ENCODE measurements around the gene C5orf46.
"Not testable (repeated sequence)": the region's sequence is repeated elsewhere in the genome, so short reads cannot be mapped to it uniquely, and the experiment has no call there.

C5orf46 gene

GRCh38 chr5:147906326-147907095 is at the start of gene C5orf46:
Gene C5orf46, minus strand, starts transcription at chr5:147906538. Its CDS starts 37 bp downstream, at chr5:147906501.
- DNase-seq (ENCODE audit: low read depth in 4 of 4, low spot score in 1 of 4), result no peak

GRCh38 chr5:147954971-147955370 is 48.6 kb upstream of the C5orf46 start:
- no peak for DNase-seq (ENCODE audit: low read depth in 4 of 4, low spot score in 1 of 4)

- DNase-seq (ENCODE audit: low read depth in 4 of 4, low spot score in 1 of 4), result no peak
Measured at GRCh38 chr5:147949711-147950573, 43.6 kb upstream of the C5orf46 start.

GRCh38 chr5:147946658-147947274 is 40.4 kb upstream of the C5orf46 start:
- DNase-seq (ENCODE audit: low read depth in 4 of 4, low spot score in 1 of 4), result not testable (repeated sequence)

GRCh38 chr5:147939431-147940114 is 33.2 kb upstream of the C5orf46 start:
- DNase-seq (ENCODE audit: low read depth in 4 of 4, low spot score in 1 of 4), result no peak

- DNase-seq (ENCODE audit: low read depth in 4 of 4, low spot score in 1 of 4), result no peak
Measured at GRCh38 chr5:147935032-147935431, 28.7 kb upstream of the C5orf46 start.

GRCh38 chr5:147930769-147931168 is 24.4 kb upstream of the C5orf46 start:
- no peak for DNase-seq (ENCODE audit: low read depth in 4 of 4, low spot score in 1 of 4)

GRCh38 chr5:147927901-147928300 is 21.6 kb upstream of the C5orf46 start:
- DNase-seq (ENCODE audit: low read depth in 4 of 4, low spot score in 1 of 4), result no peak

- no peak for DNase-seq (ENCODE audit: low read depth in 4 of 4, low spot score in 1 of 4)
Measured at GRCh38 chr5:147925020-147925419, 18.7 kb upstream of the C5orf46 start.

- DNase-seq (ENCODE audit: low read depth in 4 of 4, low spot score in 1 of 4), result no peak
Measured at GRCh38 chr5:147921136-147921535, 14.8 kb upstream of the C5orf46 start.

- no peak for DNase-seq (ENCODE audit: low read depth in 4 of 4, low spot score in 1 of 4)
Measured at GRCh38 chr5:147920420-147921030, 14.2 kb upstream of the C5orf46 start.

- no peak for DNase-seq (ENCODE audit: low read depth in 4 of 4, low spot score in 1 of 4)
Measured at GRCh38 chr5:147918899-147919298, 12.6 kb upstream of the C5orf46 start.

GRCh38 chr5:147918101-147918685 is 11.9 kb upstream of the C5orf46 start:
- no peak for DNase-seq (ENCODE audit: low read depth in 4 of 4, low spot score in 1 of 4)

GRCh38 chr5:147913786-147914185 is 7.4 kb upstream of the C5orf46 start:
- DNase-seq (ENCODE audit: low read depth in 4 of 4, low spot score in 1 of 4), result no peak

- no peak for DNase-seq (ENCODE audit: low read depth in 4 of 4, low spot score in 1 of 4)
Measured at GRCh38 chr5:147912011-147912410, 5.7 kb upstream of the C5orf46 start.

GRCh38 chr5:147911427-147911826 is 5.1 kb upstream of the C5orf46 start:
- no peak for DNase-seq (ENCODE audit: low read depth in 4 of 4, low spot score in 1 of 4)

- no peak for DNase-seq (ENCODE audit: low read depth in 4 of 4, low spot score in 1 of 4)
Measured at GRCh38 chr5:147904110-147904509, 2.2 kb downstream of the C5orf46 start.

GRCh38 chr5:147902609-147903115 is 3.7 kb downstream of the C5orf46 start:
- DNase-seq (ENCODE audit: low read depth in 4 of 4, low spot score in 1 of 4), result no peak

GRCh38 chr5:147901599-147902039 is 4.7 kb downstream of the C5orf46 start:
- no peak for DNase-seq (ENCODE audit: low read depth in 4 of 4, low spot score in 1 of 4)

GRCh38 chr5:147898875-147899401 is 7.4 kb downstream of the C5orf46 start:
- DNase-seq (ENCODE audit: low read depth in 4 of 4, low spot score in 1 of 4), result no peak

Data from stimulated activated CD4-positive, alpha-beta T cell treated with anti-CD3 and anti-CD28 coated beads, Interleukin-1b, Interleukin-23, amount 100 ng/mL, for 24 hours (primary cell).